HG03045 (cell line): ENCODE results near the gene RHOG.

Experiments
- ATAC-seq: cut with Tn5 transposase; IDR thresholded peaks from one replicate; pipeline ENCODE4 v1.9.1; 2021; ENCODE audit warnings: mild to moderate bottlenecking, moderate library complexity; ENCODE audit not compliant: unreplicated experiment

Gene RHOG

GRCh38 chr11:3781423-3781822 lies 59.3 kb downstream of the RHOG start:
- no peak for ATAC-seq
